ENCODE measurements around the gene OTX2. TPM values are rescaled to one million over a fixed set of nuclear protein-coding genes. Genes with fewer than 3 reads are reported as not detected.

The OTX2 gene
- not detected in 2 replicates for total RNA-seq

DNA sequence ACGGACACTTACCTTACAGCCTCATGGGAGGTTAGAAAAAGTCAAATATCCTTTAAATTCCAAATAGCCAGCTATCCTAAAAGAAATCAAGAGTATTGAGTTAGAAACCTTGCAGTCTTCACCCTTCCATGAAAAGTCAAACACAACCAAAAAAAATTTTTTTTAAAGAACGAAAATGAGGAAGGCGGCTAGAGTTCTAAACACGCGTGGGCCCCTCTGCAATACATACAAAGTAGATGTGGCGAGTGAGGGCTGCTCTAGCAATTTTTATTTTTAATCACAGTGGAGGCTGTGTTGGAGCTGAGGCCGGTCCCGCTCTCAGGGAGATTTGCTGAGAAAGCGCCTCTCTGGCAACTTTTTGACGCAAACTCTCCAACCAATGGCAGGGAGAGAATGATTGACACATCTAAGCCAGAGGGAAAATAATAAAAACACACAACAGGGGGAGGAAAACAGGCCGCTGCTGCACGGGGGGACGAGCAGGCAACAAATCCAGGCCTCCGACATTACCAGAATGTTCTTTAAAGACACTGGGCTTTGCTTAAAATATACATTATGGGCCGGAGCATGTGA lies at the start of gene OTX2:
TSS of gene OTX2 (minus strand) at position 333 of the 573 bp plus-strand sequence. CDS start 5,023 bp downstream, outside the sequence.

Other genes starting within 250 kb of the OTX2 start
- 4.7 and 19.0 TPM in 2 replicates for gene TMEM260, start 230.7 kb downstream of the OTX2 start, total RNA-seq